Measurements from ENCODE around the gene NOL4L.

The NOL4L gene

DNA sequence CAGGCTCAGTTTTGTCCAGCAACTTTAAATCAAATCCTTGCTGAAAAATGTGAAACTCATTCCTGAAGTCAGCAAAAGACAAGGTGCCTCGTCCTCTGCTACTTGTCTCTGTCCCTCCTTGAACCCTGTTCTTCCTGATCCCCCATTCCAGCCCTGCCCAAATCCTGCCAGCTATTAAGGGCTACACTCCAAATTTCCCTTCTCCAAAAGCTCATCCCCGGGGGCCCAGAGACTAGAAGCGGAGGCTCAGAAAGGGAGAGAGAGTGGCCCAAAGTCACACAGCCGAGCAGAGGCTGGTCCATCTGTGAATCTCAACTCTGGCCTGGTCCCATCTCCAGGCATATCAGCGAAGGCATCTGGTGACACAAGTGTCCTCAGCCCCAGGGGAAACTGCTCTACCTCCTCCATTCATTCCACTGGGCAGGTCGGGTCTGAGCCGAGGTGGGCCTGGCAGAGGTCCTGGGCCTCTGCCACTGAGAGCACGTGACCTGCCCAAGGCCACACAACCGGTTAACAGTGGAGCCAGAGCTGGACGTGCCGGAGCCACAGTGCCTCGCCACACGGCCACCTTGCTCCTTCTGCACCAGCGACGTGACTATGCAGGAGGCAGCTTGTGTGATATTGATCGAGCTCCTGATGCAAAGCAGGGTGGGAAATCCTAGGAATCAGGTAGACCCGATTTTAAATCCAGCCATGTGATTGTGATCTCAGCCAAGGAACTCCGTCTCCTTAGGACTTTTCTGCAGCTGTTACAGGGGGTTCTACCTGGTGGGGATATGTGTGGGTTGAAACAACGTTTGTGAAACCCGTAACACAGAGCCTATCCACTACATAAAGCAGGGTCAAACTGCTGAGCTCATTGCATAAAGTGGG lies 28.6 kb downstream of the NOL4L start:
- TF ChIP-seq, protein P1, sequence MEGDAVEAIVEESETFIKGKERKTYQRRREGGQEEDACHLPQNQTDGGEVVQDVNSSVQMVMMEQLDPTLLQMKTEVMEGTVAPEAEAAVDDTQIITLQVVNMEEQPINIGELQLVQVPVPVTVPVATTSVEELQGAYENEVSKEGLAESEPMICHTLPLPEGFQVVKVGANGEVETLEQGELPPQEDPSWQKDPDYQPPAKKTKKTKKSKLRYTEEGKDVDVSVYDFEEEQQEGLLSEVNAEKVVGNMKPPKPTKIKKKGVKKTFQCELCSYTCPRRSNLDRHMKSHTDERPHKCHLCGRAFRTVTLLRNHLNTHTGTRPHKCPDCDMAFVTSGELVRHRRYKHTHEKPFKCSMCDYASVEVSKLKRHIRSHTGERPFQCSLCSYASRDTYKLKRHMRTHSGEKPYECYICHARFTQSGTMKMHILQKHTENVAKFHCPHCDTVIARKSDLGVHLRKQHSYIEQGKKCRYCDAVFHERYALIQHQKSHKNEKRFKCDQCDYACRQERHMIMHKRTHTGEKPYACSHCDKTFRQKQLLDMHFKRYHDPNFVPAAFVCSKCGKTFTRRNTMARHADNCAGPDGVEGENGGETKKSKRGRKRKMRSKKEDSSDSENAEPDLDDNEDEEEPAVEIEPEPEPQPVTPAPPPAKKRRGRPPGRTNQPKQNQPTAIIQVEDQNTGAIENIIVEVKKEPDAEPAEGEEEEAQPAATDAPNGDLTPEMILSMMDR (conservative IDR thresholded peaks at IDR 0.05) = no peak
- TF ChIP-seq ZFX (IDR thresholded peaks at IDR 0.05) = no peak
- no peak overlapping the region for H3K27ac ChIP-seq

DNA sequence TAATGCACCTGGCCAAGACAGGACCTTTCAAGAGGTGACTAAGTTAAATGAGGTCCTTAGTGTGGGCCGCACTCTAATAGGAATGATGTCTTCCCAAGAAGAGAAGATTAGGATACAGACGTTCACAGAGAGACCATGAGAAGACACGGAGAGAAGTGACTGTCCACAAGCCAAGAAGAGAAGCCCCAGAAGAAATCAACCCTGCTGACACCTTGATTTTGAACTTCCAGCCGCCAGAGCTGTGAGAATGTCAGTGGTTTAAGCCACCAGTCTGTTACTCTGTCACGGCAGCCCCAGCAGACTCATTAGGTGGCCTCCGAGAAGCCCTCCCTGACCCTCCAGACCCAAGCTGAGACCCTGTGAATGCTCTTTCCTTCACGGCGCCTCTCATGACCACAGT lies 29.5 kb downstream of the NOL4L start:
- TF ChIP-seq, protein P1 (conservative IDR thresholded peaks at IDR 0.05) = no peak
- TF ChIP-seq ZFX (IDR thresholded peaks at IDR 0.05) = no peak
- H3K27ac ChIP-seq = no peak overlapping the region

DNA sequence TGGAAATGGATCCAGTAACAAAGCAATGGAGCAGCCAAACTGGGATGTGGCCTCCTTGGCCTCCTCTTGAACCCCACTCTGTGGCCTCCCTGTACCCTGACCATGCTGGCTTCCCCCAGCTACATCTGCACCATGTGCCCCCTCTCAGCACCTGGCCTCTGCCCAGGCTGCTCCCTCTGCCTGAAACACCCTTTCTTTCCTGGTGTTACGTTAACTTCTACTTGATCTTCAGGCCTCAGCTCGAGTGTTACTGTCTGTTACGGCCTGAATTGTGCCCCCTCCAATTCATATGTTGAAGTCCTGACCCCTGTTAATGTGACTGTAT lies 30.2 kb downstream of the NOL4L start:
- H3K27ac ChIP-seq = no peak overlapping the region

DNA sequence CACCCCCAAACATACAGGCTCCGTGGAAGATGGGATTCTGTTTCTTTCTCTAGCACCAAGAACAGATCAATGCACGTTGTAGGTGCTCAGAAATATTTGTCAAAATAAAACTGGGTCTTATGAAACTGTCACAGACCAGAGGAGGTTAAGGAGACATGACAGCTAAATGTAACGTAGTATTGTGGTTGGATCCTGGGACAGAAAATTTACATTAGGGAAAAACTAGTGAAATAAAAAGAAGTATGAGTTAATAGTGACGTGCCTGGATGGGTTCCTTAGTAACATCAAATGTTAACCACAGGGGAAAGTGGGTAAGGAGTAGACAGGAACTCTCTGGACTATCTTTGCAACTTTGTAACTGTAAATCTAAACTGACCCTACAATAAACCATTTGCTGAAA lies 31.5 kb downstream of the NOL4L start:
- TF ChIP-seq, protein P1 (conservative IDR thresholded peaks at IDR 0.05) = no peak
- no peak for TF ChIP-seq ZFX (IDR thresholded peaks at IDR 0.05)
- H3K27ac ChIP-seq = no peak overlapping the region

More for the DNA sequence above, 30.2 kb downstream of the NOL4L start:
- TF ChIP-seq, protein P1 (conservative IDR thresholded peaks at IDR 0.05) = no peak
- no peak for TF ChIP-seq ZFX (IDR thresholded peaks at IDR 0.05)

DNA sequence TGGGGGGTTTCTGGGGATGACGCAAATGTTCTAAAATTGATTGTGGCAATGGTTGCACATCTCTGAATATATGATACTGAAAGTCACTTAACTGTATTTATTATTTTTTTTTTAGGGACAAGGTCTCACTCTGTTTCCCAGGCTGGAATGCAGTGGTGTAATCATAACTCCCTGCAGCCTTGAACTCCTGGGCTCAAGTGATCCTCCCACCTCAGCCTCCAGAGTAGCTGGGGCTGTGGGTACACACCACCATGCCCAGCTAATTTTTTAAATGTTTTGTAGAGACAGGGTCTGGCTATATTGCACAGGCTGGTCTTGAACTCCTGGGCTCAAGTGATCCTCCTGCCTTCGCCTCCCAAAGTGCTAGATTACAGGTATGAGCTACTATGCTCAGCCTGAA lies 33.4 kb downstream of the NOL4L start:
- TF ChIP-seq ZFX (IDR thresholded peaks at IDR 0.05) = no peak
- TF ChIP-seq, protein P1 (conservative IDR thresholded peaks at IDR 0.05) = no peak
- H3K27ac ChIP-seq = no peak overlapping the region

- H3K27ac ChIP-seq = no peak overlapping the region
- TF ChIP-seq, protein P1 (conservative IDR thresholded peaks at IDR 0.05) = no peak
- TF ChIP-seq ZFX (IDR thresholded peaks at IDR 0.05) = no peak
These were observed 35.3 kb downstream of the NOL4L start for GRCh38 chr20:32549842-32550241.

GRCh38 chr20:32547753-32548034 lies 37.4 kb downstream of the NOL4L start:
- no peak overlapping the region for H3K27ac ChIP-seq
- no peak for TF ChIP-seq ZFX (IDR thresholded peaks at IDR 0.05)
- TF ChIP-seq, protein P1 (conservative IDR thresholded peaks at IDR 0.05) = no peak

All from C4-2B (cell line).